HG03457 (cell line): Measurements from ENCODE around the gene PRSS58.

Experiments used
- ATAC-seq: cut with Tn5 transposase; IDR thresholded peaks from one replicate; pipeline ENCODE4 v1.9.1; 2021; ENCODE audit warnings: moderate number of reproducible peaks; ENCODE audit not compliant: unreplicated experiment

Gene PRSS58

DNA sequence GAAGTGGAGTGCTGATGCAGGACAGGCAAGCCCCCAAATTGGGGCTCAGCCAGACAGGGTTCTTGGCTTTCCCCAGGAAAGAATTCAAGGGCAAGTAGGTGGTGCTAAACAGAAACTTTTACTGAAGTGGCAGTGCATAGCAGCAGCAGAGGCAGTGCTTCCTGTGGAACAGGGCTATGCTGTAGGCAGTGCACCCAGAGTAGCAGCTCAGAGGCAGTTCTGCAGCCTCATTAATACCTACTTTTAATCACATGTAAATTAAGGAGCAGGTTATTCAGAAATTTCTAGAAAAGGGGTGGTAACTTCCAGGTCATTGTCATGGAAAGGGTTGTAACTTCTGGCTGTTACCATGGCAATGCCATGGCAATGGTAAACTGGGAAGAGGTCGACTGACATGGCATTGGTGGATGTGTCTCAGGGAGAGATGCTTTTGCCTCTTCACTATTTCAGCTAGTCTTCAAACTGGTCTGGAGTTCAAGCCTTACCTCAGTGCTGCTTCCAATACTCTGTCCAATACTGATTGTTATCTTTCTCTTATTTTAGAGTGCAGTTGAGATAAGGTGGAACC is 29.2 kb downstream of the PRSS58 start:
- no peak for ATAC-seq
